NB4 (cell line): ENCODE measurements around the gene SEZ6L.
"Not testable (repeated sequence)": the region's sequence is repeated elsewhere in the genome, so short reads cannot be mapped to it uniquely, and the experiment has no call there.

ENCODE experiments used
- DNase-seq: peaks from one replicate; pipeline ENCODE4 v3.0.0; 2010; ENCODE audit warnings: low read depth
- H3K4me3 ChIP-seq: one replicate; pipeline ENCODE4 v1.5.1; 2011; ENCODE audit warnings: mild to moderate bottlenecking, low read depth, low read length, moderate library complexity
- CTCF ChIP-seq: IDR thresholded peaks from one replicate; pipeline ENCODE4 v1.5.1; 2012; ENCODE audit warnings: low read depth, low read length
- MAX ChIP-seq: IDR thresholded peaks from 2 replicates; pipeline ENCODE4 v1.6.1; 2011; ENCODE audit warnings: low read depth, low read length
- MYC ChIP-seq: IDR thresholded peaks from 2 replicates; pipeline ENCODE4 v1.6.1; 2011; ENCODE audit warnings: low read depth, low read length
- POLR2A ChIP-seq: IDR thresholded peaks from 2 replicates; pipeline ENCODE4 v1.6.1; 2011; ENCODE audit warnings: mild to moderate bottlenecking; ENCODE audit not compliant: insufficient read length; ENCODE audit errors: extremely low read depth

Gene SEZ6L

GRCh38 chr22:26395926-26396325 lies 226.7 kb downstream of the SEZ6L start:
- TF ChIP-seq CTCF: no peak
- no peak for TF ChIP-seq POLR2A
- no peak for TF ChIP-seq MAX
- TF ChIP-seq MYC: no peak
- no peak for DNase-seq
- no peak overlapping the region for H3K4me3 ChIP-seq

- peak; percentile 68 for TF ChIP-seq CTCF
- TF ChIP-seq MAX: no peak
- DNase-seq: peak; percentile 70
- H3K4me3 ChIP-seq: no peak overlapping the region
Measured at GRCh38 chr22:26398741-26399153, 229.5 kb downstream of the SEZ6L start.

GRCh38 chr22:26399289-26399688 lies 230.0 kb downstream of the SEZ6L start:
- no peak for DNase-seq
- H3K4me3 ChIP-seq: no peak overlapping the region
- TF ChIP-seq MYC (no peak), CTCF (no peak), MAX (no peak), POLR2A (no peak)

- TF ChIP-seq POLR2A (no peak), MAX (no peak), MYC (no peak), CTCF (no peak)
- H3K4me3 ChIP-seq: no peak overlapping the region
- no peak for DNase-seq
Measured at GRCh38 chr22:26401726-26402125, 232.5 kb downstream of the SEZ6L start.

- H3K4me3 ChIP-seq: no peak overlapping the region
- DNase-seq: peak; percentile 91
Measured at GRCh38 chr22:26404851-26405421, 235.7 kb downstream of the SEZ6L start.

GRCh38 chr22:26406118-26406517 lies 236.9 kb downstream of the SEZ6L start:
- no peak for TF ChIP-seq MAX
- TF ChIP-seq CTCF: no peak
- no peak for TF ChIP-seq POLR2A
- no peak for TF ChIP-seq MYC
- no peak overlapping the region for H3K4me3 ChIP-seq
- no peak for DNase-seq

More at GRCh38 chr22:26404851-26405421, 235.7 kb downstream of the SEZ6L start:
- TF ChIP-seq MYC (peak; percentile 42; the same call in 1 of the 2 replicates), POLR2A (no peak), MAX (peak; percentile 38; the same call in 1 of the 2 replicates)

GRCh38 chr22:26408562-26409220 lies 239.4 kb downstream of the SEZ6L start:
- not testable (repeated sequence) for H3K4me3 ChIP-seq, DNase-seq
